Measurements from ENCODE around the gene RABEPK.
A peak's percentile ranks its signal among the peaks of the same experiment; 100 is the strongest.
"Not testable (repeated sequence)": the region's sequence is repeated elsewhere in the genome, so short reads cannot be mapped to it uniquely, and the experiment has no call there.

RABEPK gene

DNA sequence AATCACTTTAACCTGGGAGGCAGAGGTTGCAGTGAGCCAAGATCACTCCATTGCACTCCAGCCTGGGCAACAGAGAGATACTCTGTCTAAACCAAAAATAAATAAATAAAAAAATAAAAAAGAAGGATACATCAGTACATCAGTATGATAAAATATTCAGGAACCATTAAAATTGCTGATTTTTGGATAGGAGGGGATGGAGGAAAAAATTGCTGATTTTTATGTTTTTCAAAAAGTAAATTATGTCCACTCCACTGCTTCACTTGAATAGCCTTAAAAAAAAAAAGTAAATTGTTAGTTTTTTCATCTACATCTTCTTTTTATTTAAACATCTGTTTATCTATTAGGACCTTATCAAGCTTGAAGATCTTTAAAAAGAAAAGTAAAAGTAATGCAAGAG lies 53.9 kb downstream of the RABEPK start:
- DNase-seq (ENCODE audit: low read depth), result no peak

DNA sequence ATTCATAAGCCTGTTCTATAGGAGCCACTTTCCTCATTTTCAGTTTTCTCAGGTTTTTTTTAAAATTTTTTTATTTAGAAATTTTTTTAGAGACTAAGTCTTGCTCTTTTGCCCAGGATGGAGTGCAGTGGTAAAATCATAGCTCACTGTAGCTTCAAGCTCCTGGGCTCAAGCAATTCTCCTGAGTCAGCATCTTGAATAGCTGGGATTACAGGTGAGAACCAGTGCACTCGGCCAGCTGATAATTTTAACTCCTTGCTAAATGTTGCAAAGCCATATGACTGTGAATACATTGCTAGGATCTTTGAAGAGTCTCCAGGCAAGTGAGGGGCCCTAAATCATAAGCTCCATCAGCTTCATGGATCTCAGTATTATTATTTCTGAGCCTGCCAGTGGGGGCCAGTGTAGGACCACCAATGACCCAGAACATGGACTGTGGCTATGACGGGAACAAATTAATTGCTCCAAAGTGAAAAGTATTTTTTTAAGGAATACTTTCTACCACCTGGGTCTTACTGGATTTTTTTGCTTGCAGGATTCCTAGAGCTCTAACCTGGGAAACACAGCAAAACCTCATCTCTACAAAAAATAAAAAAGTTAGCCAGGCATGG lies 55.5 kb downstream of the RABEPK start:
- no peak for DNase-seq (ENCODE audit: low read depth)

DNA sequence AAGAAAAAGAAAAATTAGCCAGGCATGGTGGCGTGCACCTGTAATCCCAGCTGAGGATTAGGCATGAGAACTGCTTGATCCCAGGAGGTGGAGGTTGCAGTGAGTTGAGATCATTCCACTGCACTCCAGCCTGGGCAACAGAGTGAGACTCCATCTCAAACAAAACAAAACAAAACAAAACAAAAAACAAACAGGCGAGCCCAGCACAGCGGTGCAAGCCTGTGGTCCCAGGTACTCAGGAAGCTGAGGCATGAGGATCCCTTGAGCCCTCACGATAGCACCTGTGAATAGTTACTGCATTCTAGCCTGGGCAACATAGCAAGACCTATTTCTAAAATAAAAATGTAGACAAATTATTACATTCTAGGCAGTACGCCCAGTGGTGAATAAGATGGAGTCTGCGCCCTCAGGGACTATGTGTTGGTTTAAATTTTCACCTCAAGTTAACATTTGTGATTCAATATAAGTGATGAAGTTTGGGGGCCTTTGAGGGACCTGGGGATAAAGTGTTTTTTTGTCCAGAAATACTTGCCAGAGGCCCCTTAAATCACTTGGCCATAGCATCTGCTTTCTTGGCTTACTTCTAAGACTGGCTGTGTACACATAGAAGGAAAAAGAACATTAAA lies 57.9 kb downstream of the RABEPK start:
- no peak for DNase-seq (ENCODE audit: low read depth)

DNA sequence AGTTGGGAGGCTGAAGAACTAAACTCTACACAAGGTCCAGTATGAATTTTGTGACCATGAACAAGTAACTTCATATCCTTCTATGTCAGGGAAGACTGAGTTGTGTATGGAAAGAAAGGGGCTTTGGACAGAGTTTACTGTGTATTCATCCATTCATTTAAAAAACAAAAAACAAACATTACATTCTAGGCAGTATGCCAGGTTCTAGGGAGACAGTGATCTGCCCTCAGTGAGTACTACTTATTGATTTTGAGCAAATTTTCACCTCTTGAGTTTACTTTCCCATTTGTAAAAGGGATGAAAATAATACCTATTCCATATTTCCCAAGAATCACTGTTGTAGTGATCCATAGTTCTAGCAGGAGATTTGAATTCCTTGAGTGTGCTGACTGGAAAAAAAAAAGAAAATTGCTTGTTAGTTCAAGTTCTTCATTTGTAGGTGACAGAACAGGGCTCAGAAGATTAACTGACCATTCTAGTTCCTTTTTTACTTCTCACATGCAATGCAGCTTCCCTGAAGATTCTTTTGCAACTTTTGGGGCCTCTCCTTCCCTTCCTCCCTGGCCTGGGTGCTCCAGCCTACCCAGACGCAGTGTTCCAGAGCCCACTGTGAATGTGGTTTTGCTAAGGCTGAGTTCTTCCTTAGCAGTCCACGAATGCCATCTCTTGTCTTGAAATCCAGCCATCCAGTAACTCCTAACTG lies 58.6 kb downstream of the RABEPK start:
- DNase-seq (ENCODE audit: low read depth), result no peak

DNA sequence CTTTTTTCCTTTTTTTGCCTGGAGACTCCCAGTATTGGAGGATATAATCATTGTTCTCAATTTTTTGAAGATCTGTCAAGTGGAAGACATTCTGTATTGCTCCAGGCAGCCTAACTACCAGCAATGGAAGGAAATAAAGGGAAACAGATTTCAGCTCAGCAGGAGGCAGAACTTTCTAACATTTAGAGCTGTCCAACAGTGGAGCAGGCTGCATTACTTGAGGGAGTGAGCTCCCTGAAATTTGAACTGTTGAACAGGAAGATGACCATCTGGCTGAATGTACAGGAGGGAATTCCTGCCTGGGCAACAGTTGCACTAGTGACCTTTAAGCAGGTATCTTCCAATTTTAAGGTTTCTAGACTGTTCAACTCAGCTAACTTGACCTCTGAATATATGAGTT lies 60.2 kb downstream of the RABEPK start:
- DNase-seq (ENCODE audit: low read depth), result peak; percentile 47

DNA sequence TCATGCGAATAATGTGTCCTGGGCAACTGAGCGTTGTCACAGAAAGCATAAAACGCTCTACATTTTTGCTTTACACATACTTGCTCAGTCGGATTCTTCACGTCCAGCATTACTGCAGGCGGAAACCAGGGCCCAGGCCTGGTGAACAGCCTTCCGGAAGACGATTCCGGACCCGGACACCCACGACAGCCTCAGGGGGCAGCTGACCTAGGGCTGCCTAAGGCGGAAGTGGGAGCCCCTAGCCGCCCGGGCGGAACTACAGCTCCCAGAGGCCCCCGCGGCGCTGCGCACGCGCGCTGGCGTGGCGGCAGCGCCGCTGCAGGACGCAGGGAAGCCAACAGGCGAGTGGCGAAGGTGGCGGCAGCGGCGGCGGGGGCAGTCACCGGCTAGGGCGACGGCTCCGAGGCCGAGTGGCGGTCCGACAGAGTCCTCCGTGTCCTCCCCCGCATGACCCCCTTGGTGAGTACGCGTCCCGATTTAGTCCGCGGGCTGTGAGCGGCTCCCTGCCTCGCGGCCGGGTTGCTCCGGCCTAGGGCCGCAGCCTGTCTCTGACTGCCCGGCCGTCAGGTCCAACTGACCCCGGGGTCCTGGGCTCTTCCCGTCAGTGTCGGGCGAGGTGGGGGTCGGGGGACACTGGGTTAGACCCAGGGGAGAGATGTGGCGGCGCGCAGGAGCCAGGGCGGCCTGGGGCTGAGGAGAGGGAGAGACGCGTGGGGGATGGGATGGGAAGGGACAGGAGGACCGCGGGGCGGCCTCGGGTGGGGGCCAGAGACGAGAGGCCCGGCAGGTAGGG lies 61.4 kb downstream of the RABEPK start, which contains the start of gene GAPVD1:
Gene GAPVD1 (plus strand): TSS at position 326 of the 793 bp plus-strand sequence. CDS start 37,096 bp downstream, outside the sequence.
- DNase-seq (ENCODE audit: low read depth), result peak; percentile 92

DNA sequence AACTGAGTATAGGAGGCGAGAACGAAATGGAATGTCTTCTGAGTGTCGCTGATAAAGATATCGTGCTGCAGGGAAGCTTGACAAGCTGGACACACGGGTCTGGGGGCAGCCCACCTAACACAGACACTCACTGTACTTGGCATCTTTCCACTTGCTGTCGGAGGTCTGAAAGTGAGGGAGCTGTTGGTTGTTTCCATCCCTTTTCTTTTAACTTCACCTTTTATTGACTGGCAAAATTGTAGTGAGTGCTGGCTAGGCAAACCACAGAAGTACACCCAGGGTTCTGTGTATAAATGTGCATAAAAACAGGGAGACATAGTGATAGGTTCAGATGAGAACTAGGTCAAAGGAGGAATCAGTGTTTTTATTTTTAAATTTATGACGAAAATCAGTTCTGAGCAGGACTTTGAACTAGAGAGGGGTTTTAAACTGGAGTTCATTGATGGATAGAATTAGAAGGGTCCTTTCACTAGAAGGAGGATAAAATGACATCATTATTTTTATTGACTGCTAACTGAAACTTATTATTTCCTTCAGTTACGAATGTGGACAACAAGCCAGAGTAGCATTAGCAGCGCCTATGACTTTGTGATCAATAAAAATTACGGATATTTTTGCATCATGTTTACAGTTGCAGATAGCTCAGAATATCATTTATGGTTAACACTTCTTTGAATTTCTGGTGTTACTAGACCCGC lies 62.1 kb downstream of the RABEPK start:
- DNase-seq (ENCODE audit: low read depth), result no peak

DNA sequence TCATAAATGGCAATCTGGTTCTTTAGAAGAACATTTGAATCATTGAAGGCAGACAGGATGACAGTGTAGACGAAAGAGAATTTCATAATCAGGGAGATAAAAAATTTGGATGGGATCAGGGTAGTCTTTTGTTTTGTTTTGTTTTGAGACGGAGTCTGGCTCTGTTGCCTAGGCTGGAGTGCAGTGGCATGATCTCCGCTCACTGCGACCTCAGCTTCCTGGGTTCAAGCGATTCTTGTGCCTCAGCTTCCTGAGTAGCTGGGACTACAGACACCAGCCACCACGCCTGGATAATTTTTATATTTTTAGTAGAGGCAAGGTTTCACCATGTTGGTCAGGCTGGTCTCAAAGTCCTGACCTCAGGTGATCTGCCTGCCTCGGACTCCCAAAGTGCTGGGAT lies 63.7 kb downstream of the RABEPK start:
- not testable (repeated sequence) for DNase-seq (ENCODE audit: low read depth)

DNA sequence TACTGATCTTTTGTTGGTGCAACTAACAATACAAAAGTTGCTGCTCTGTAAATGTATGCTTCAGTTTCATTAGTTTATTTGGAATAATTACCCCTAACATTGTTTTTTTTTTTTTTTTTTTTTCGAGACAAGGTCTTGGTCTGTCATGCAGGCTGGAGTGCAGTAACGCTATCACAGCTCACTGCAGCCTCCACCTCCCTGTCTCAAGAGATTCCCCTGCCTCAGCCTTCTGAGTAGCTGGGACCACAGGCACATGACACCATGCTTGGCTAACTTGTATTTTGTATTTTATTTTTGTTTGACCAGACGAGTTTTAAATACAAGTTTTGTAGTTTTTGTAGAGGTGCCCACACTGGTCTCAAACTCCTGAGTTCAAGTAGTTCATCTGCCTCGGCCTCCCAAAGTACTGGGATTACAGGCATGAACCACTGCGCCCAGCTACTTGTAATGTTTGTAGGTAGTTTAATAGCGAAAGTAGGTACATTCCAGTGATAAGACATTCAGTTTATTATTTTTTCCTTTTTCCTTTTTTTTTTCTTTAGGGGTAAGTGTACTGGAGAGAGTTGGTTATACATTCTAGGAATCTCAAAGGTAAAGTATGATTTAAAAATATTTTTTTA lies 68.2 kb downstream of the RABEPK start:
- no peak for DNase-seq (ENCODE audit: low read depth)

DNA sequence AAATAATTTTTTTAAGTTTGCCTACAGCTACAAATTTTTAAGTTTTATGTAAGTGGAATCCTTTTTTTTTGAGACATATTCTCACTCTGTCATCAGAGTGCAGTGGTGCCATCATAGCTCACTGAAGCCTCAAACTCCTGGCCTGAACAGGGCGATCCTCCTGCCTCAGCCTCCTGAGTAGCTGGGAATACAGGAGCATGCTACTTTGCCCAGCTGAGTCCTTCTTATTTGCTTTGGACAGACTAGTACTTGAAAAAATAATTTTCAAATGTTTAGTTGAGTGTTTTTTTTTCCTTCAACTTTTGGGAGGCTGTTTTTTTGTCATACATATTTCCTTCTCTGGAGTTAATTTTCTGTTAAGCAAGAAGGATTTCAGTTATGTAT lies 68.7 kb downstream of the RABEPK start:
- DNase-seq (ENCODE audit: low read depth), result no peak

DNA sequence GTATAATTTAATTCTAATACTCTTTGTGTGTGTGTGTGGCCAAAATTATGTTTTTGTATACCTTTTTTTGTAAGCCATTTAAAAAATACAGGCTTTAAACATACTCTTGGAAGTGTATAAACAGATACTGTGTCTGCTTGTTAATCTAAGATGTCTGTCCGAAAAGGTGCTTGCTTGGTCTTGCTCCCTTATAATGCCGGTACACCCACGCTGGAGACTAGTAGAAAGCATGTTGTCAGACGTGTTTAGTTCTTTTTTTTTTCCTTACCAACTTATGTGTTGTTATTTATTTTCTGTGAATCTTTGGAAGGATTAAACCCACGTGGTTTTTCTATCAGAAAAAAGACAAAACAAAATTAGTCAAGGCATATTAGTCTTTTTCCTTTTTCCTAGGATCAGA lies 70.7 kb downstream of the RABEPK start:
- DNase-seq (ENCODE audit: low read depth), result no peak

DNA sequence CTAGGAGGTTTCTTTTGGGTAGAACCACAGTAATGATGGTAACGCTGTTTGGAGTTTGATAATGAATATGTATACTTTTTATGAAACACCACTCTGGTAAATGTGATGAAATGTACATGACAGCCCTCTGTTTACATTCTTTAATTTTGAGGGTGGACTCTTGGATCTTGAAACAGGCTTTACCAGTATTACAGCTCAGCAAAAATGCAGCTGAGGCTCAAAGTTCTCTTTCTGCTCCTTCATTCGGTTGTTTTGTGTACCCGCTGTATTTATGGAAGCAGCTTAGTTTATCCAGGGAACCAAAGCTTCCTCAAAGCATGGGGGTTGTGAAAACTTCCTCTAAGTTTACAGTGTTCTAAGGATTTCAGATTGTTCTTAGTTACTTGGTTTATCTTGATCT lies 72.4 kb downstream of the RABEPK start:
- peak; percentile 16 for DNase-seq (ENCODE audit: low read depth)

DNA sequence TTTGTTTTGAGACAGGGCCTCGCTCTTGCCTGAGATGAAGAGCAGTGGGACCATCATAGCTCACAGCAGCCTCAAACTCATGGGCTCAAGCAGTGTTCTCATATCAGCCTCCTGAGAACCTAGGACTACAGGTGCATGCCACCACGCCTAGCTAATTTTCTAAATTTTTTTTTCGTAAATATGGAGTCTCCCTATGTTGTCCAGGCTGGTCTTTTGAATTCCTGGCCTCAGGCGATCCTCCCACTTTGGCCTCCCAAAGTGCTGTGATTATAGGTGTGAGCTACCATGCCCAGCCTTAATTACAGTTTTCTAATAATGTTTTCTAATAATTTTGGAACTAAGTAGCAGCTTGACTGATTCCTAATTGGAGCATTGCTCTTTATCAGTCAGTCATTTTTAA lies 76.4 kb downstream of the RABEPK start:
- DNase-seq (ENCODE audit: low read depth), result no peak

DNA sequence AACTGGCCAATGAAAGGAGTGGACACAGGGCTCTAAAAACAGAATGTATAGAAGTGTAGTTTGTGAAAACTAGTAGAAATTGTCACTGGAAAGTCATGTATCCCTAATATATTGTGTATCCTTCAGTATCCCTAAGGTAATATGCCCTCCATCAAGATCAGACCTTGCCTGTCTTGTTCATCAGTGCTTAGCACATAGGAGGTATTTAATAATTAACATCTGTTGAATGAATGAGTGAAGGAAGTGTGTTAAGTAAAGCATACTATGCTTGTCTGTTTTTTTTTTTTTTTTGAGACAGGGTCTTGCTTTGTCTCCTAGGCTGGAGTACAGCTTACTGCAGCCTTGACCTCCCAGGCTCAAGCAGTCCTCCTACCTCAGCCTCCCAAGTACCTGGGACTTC lies 77.1 kb downstream of the RABEPK start:
- no peak for DNase-seq (ENCODE audit: low read depth)

DNA sequence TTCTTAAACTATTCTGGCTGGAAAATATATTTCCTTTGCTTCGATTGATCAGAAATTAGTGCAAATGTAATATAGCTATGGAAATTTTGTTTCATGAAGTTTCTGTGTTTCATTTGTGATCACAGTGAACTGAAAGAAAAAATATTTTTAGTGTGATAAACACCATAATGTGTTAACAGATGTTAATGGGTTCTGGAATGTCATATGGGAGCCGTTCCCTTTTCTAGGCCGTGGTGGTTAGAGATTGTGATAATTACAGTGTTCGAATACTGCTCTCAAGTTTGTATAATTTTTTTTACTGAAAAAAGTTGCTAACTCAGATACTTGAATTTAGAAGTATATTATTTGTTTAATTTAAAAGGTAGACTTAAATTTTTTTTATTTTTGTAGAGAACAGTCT lies 80.6 kb downstream of the RABEPK start:
- no peak for DNase-seq (ENCODE audit: low read depth)

Data from EH (cell line).